SK-N-SH treated with all-trans-retinoic acid at 6 μM for 48 hours (cell line): Measurements from ENCODE around the gene TAS2R41.

Source experiments
- CREB5 ChIP-seq: fragments of 250-450 bp; sonication (Bioruptor Pico); IDR thresholded peaks from 2 replicates; pipeline ENCODE4 v1.5.1; 2020; ENCODE audit warnings: low read depth, mild to moderate bottlenecking, moderate library complexity
- CSRNP3 ChIP-seq: fragments of 250-450 bp; sonication (Bioruptor Pico); IDR thresholded peaks from 2 replicates; pipeline ENCODE4 v1.5.1; 2021; ENCODE audit warnings: mild to moderate bottlenecking, moderate library complexity
- ZNF565 ChIP-seq: fragments of 450-650 bp; formaldehyde crosslinking; conservative IDR thresholded peaks from 2 replicates; pipeline ENCODE4 v1.5.0; 2020; ENCODE audit warnings: low read depth, mild to moderate bottlenecking, moderate library complexity

DNA sequence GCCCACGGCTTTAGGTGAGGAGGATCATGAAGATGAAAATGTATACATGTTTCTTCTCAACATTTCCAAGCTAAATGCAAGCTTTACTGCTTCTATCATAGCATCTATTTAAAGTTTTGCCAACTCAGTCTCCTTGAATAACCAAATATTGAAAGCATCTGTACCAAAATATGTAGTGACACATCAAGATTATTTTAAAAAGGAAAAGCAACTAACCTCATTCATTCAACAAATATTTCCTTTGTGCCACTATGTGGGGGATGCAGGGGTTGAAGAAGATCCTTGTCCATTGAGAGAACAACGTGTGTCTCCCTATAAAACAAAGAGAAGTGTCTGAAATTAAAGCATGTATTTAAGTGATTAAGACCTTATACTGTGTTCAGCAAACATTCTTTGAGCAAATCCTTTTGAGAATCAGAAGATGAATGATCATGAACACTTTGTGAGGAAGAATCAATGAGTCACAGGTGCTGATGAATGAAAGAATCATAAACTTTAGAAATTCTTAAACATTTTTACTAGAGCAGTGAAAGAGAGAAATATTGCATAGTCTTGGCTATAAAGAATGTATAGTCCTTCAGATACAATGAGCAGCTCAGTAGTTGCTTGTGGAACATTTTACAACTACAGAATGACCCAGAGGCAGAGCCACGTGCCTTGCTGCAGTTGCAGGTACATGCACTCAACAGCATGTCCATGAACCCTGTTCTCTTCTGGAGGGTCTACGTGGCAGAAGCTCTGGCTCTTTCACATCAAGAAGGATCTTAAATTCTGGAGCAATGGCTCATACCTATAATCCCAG, 20.5 kb upstream of the TAS2R41 start:
- TF ChIP-seq CREB5 (CRISPR knock-in tag) (no peak), ZNF565 (no peak), CSRNP3 (CRISPR knock-in tag) (no peak)
